Right ventricle myocardium superior (tissue), 1 donor: ENCODE data around the gene ANKRD31. TPM values are rescaled to one million over a fixed set of nuclear protein-coding genes. Genes with fewer than 3 reads are reported as not detected.
"Not testable (repeated sequence)": the region's sequence is repeated elsewhere in the genome, so short reads cannot be mapped to it uniquely, and the experiment has no call there.

Experiments used
- ATAC-seq: fragments of 200-7000 bp; cut with Tn5 transposase; one replicate; pipeline ENCODE4 v1.9.1; 2020; ENCODE audit warnings: mild to moderate bottlenecking; ENCODE audit not compliant: poor library complexity
- DNase-seq: peaks from one replicate; pipeline ENCODE4 v3.0.0-alpha.2; 2020
- intact Hi-C: fragments of 100-400 bp; cut with DNase I; formaldehyde crosslinking; loops from one replicate; pipeline ENCODE4 v1.11.2; 2022
- total RNA-seq: library from RNA; stranded (reverse); fragmentation: NEBNext Ultra II Directional; extraction: Animal tissue kit (Norgen Biotek cat#: 25700); gene quantifications from one replicate; pipeline ENCODE4 v1.2.1, GENCODE V29; 2021
- donor health status: DM: no; HTN: yes; CAD: no; lungs with severe emphysema.

ANKRD31 gene
- total RNA-seq, 1 donor from 2014 or later, result 0.08 TPM

- DNase-seq (no peak), ATAC-seq (no peak)
- intact Hi-C loops, result no loop called here
Observed at GRCh38 chr5:75088648-75089047, 148.0 kb downstream of the ANKRD31 start.

GRCh38 chr5:75081510-75081909 is 155.2 kb downstream of the ANKRD31 start:
- ATAC-seq, result no peak
- no peak for DNase-seq
- intact Hi-C loops, result no loop called here

- DNase-seq, ATAC-seq, intact Hi-C loops: not testable (repeated sequence)
Observed at GRCh38 chr5:75079346-75079745, 157.3 kb downstream of the ANKRD31 start.

GRCh38 chr5:75078027-75078426 is 158.7 kb downstream of the ANKRD31 start:
- ATAC-seq, result no peak
- DNase-seq, result no peak
- intact Hi-C loops, result no loop called here

GRCh38 chr5:75072061-75072460 is 164.6 kb downstream of the ANKRD31 start:
- DNase-seq, result no peak
- no peak for ATAC-seq
- intact Hi-C loops, result no loop called here

GRCh38 chr5:75071100-75071499 is 165.6 kb downstream of the ANKRD31 start:
- no peak for DNase-seq
- intact Hi-C loops, result no loop called here
- ATAC-seq, result no peak

- intact Hi-C loops, result no loop called here
Observed at GRCh38 chr5:75067434-75067833, 169.2 kb downstream of the ANKRD31 start.

GRCh38 chr5:75062925-75063531 is 173.7 kb downstream of the ANKRD31 start:
- DNase-seq (no peak), ATAC-seq (no peak)
- intact Hi-C loops, result no loop called here

More at GRCh38 chr5:75067434-75067833, 169.2 kb downstream of the ANKRD31 start:
- no peak for ATAC-seq
- no peak for DNase-seq

GRCh38 chr5:75059912-75060545 is 176.6 kb downstream of the ANKRD31 start:
- intact Hi-C loops, result no loop called here
- ATAC-seq (no peak), DNase-seq (no peak)

- DNase-seq (no peak), ATAC-seq (no peak)
- intact Hi-C loops, result no loop called here
Observed at GRCh38 chr5:75058986-75059535, 177.6 kb downstream of the ANKRD31 start.

GRCh38 chr5:75057561-75057960 is 179.1 kb downstream of the ANKRD31 start:
- ATAC-seq, result no peak
- no peak for DNase-seq
- intact Hi-C loops, result no loop called here

- DNase-seq, result no peak
- intact Hi-C loops, result no loop called here
- no peak for ATAC-seq
Observed at GRCh38 chr5:75055727-75056144, 180.9 kb downstream of the ANKRD31 start.

GRCh38 chr5:75054134-75054930 is 182.3 kb downstream of the ANKRD31 start:
- DNase-seq (peak; percentile 61), ATAC-seq (peak; percentile 22)
- intact Hi-C loops, result no loop called here

GRCh38 chr5:75053304-75054133 is 183.2 kb downstream of the ANKRD31 start:
- ATAC-seq (peak; percentile 75), DNase-seq (peak; percentile 71)
- intact Hi-C loops, result no loop called here

GRCh38 chr5:75053054-75053303 is 183.7 kb downstream of the ANKRD31 start:
- DNase-seq (no peak), ATAC-seq (no peak)
- intact Hi-C loops, result no loop called here

GRCh38 chr5:75052192-75053053 is 184.3 kb downstream of the ANKRD31 start, which contains the start of gene GCNT4:
GCNT4 (minus strand) TSS chr5:75052558; CDS start chr5:75030037, 22,521 bp downstream.
- DNase-seq, result peak; percentile 60
- ATAC-seq, result peak; percentile 60
- intact Hi-C loops, result no loop called here

- intact Hi-C loops, result no loop called here
- no peak for ATAC-seq
- DNase-seq, result no peak
Observed at GRCh38 chr5:75051217-75051751, 185.4 kb downstream of the ANKRD31 start.

GRCh38 chr5:75050415-75050814 is 186.3 kb downstream of the ANKRD31 start:
- DNase-seq (peak; percentile 37), ATAC-seq (no peak)
- intact Hi-C loops, result no loop called here
